Stimulated activated CD8-positive, alpha-beta memory T cell treated with anti-CD3 and anti-CD28 coated beads, Interleukin-12 subunit alpha, Interleukin-12 subunit beta, amount 100 ng/mL, for 24 hours (primary cell): Measurements from ENCODE around the gene TSPAN13.

Experiments
- DNase-seq: peaks from one replicate; pipeline ENCODE4 v3.0.0-alpha.2; 2020; ENCODE audit errors: extremely low read depth

TSPAN13 gene

GRCh38 chr7:16774986-16775385 lies 21.4 kb downstream of the TSPAN13 start:
- DNase-seq = no peak

GRCh38 chr7:16776053-16776452 lies 22.5 kb downstream of the TSPAN13 start:
- DNase-seq = no peak

DNA sequence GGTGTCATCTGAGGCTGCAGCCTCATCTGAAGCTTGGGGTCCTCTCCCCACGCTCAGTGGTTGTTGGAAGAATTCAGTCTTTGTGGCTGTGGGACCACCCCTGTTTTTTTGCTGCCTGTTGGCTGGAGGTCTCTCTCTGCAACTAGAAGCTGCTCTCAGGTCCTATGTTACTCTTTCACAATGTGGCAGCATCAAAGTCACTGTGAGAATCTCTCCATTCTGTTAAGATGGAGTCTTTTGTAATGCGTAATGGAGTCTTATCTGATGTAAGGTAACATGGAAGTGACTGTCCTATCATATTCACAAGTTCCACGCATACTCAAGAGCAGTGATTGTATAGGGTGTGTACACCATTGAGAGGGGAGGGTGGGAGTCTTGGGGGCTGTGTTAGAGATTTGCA lies 24.9 kb downstream of the TSPAN13 start:
- DNase-seq = no peak

- no peak for DNase-seq
These were observed 25.5 kb downstream of the TSPAN13 start for GRCh38 chr7:16779051-16779450.

DNA sequence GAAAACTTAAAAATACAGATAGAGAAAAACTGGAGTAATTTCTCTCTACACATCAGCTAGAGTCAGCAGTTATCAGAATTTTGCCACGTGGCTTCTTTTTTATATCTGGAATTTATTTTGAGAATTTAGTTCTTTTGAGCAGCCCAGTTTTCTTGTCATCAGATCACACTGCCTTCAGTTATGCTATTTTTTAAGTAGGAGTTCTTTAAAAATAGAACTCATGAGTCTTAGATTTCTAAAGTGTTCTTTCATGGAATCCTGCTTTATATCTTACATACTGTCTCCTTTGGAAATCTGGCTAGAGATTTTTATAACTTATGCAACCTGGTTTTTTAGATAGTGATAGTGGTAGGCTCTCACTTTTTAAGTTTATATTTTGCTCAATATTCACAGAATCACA lies 27.0 kb downstream of the TSPAN13 start:
- no peak for DNase-seq

GRCh38 chr7:16785321-16785720 lies 31.8 kb downstream of the TSPAN13 start:
- DNase-seq = no peak

DNA sequence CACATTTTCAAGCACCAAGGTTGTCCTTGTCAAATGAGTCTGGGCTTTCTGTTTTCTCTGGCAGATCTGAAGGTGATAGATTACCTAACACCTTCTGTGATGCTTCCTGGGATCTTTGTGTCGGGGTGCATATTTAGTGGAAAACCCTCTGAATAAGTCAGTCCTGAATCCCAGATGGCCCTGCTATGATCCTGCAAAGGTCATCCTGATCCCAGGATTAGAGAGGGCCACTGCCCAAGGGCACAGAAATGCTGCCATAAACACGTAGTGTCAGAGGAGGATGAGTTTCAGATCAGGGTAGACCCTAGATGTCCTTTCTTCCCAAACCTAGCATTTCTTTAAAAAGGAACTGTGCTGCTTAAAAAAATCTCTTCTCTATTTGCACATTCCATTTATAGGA lies 32.3 kb downstream of the TSPAN13 start:
- DNase-seq = no peak

DNA sequence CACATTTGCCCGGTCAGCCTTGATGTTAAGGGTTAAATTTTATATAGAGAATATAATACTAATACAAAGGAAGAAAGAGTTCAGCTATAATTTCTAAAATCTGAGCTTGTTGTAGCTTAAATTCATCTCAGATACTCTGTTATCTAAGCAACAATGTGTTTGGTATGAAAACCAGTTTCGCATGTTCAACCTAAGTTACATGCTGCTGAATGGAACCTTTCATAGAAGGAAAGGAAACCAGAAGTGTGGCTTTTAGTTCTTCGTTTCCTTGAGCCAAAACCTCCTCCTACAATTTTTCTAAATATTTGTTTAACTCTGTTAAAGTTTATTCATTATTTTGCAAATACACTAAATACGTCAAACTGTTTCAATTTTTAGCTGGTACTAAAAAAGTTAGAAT lies 32.7 kb downstream of the TSPAN13 start:
- no peak for DNase-seq

DNA sequence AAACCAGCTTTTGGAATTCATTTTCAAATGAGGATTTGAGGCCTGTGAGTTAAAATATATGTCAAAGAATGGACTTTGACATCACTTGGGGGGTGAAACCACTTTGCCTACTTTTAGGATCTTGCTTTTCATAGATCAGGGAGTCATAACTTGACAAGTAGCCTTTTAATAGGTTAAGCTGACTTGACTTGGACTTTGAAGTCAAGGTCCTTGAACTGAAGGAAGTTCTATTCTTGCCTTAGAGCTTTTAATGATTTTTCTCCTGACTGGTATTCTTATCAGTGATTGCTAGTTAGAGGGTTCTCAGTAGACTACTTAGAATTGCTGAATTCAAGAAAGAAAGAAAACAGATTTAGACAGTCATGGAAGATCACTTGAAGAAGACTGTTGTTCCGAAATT lies 33.6 kb downstream of the TSPAN13 start:
- no peak for DNase-seq

DNA sequence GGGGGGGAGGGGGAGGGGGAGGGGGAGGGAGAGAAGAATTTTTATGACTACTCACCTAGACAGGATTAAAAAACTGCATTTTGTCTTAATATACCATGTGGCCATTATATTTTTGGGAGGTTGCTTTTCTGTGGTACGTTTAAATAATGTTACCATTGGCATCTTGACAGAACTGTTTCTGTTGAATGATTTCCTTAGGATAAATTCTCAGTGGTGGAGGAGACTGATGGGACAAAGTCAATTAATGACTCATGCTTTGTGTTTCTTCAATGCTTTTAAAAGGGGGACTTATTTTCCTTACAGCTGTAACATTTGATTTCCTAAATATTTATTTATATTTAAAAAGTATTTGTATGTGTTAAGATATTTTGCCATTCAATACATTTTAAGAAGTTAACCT lies 37.5 kb downstream of the TSPAN13 start:
- no peak for DNase-seq

DNA sequence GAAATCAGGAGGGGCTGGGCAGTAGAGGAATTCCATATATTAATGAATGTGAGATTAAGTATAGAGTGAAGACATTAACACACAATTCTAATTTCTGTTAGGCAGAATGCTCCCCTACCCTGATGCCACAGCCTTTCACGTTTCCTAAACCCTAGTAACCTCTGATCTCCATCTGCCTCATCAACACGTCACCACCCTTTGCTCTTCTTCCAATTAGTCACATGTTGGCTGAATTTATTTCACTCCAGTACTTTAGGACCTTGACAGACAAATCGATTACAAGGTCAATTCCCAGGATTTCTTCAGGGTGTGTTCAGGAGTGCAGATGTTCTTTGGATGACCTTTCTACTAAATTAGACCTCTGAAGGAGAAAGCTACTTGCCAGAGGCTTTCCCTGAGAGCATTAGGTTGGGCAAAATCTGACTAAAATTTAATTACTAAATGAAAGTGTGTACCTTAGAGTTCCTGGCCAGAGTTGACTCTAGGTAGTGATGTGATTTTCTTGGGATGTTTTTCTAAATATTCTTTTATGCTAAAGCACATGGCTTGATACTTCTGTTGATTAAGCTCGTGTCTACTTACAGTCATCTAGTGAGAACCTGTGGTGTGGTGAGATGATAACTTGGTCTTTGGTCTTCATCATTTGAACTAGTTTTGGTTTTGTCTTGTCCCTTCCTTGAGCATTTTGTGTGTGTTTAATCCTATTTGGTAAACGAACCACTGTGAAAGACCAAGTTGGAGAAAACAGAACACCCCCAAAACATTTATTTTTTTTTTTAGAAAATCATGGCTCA lies 38.5 kb downstream of the TSPAN13 start:
- no peak for DNase-seq

DNA sequence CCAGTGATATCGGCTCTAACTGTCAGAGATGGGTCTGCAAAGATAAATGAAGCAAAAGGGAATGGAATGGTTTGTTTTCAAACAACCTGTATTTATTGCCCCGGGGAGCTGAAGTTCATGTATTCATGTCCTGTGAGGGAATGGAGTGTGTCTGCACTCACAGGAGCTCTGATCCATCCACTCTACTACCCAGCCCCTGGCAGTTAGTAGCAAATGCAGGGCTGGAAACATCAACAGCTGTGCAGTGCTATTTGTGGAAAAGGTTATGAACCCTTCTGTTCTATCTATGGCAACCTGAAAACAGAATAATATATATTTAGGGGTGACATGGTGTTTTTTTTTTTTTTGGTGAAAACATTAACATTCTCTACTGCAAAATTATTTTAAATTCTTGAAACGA lies 41.4 kb downstream of the TSPAN13 start:
- DNase-seq = no peak

- DNase-seq = no peak
These were observed 42.1 kb downstream of the TSPAN13 start for GRCh38 chr7:16795624-16796023.

DNA sequence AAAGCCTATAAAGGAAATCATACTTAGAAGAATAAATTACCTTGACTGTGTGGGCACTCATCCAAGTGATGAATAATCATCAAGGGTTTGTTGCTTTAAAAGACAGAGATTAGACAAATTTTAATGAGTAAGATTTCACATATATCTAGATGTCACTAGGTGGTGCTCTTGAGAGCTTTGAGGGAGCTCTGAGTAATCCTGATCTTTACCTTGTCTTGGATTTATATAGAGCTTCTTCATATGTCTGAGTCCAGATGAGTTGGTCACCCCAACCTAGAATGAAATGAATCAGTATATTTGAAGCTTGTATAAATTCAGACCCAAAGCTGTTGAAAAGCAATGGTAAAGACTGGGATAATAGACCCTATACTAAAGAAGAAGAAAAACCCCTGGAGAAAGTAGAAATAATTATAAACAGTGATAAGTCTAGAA lies 47.6 kb downstream of the TSPAN13 start:
- no peak for DNase-seq

GRCh38 chr7:16801579-16801978 lies 48.0 kb downstream of the TSPAN13 start:
- no peak for DNase-seq

GRCh38 chr7:16803125-16803524 lies 49.6 kb downstream of the TSPAN13 start:
- DNase-seq = no peak

DNA sequence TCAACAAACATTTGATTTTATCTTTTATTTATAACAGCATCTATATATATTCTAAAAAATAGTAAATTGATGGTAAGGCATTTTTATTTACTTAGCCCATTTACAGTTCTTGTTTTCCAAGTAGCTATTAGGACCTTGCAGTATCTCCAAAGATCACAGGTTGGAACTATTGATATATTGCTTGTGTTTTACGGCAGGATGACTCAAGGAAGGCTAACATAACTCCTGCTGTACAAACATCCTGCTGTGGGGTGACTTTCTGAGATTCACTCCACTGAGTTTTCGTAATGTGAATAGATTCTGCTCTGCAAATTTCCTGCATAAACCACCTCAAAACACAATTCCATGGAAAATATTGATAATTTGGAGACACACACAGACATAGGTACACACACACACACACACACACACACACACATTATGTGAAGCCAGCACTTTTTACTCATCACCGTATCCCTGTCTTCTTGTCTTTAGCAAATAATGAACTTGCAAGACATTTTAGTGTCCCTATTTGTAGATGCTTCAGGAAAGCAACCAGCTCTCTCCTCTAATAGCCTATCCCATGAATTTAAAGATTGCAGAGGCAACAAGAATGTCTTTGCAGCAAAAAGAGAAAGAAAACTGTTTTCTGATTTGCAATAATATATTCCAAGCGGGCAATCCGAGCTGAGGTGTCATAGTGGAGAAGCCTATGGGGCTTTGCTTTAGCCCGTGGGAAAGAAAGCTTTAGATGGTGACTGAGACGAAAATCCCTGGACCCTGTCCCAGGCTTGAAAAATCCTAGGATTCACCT lies 50.5 kb downstream of the TSPAN13 start:
- DNase-seq = no peak

- no peak for DNase-seq
These were observed 51.3 kb downstream of the TSPAN13 start, which contains the start of gene AGR2 for GRCh38 chr7:16804674-16805439. AGR2 (minus strand) TSS chr7:16804999; CDS start chr7:16801796, 3,203 bp downstream.

- no peak for DNase-seq
These were observed 51.9 kb downstream of the TSPAN13 start for GRCh38 chr7:16805441-16805840.

- DNase-seq = no peak
These were observed 56.6 kb downstream of the TSPAN13 start for GRCh38 chr7:16810112-16810511.

DNA sequence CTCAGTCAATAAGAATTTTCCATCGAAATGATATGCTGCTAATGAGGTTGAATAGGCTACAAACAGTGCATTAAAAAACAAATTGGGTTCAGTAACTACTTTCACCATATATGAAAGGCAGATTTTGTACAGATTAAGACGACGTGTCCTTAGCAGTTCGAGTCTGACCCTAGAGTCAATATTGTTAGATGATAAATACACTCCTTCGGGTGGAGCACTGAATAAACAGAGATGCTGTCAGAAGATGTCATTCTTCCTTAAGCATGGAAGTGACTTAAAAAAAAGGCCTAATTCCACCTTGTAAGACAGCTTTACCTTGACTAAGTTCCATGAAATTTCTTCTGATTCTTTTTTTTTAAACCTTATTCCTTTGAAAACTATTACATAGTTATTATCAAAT lies 57.0 kb downstream of the TSPAN13 start:
- no peak for DNase-seq

DNA sequence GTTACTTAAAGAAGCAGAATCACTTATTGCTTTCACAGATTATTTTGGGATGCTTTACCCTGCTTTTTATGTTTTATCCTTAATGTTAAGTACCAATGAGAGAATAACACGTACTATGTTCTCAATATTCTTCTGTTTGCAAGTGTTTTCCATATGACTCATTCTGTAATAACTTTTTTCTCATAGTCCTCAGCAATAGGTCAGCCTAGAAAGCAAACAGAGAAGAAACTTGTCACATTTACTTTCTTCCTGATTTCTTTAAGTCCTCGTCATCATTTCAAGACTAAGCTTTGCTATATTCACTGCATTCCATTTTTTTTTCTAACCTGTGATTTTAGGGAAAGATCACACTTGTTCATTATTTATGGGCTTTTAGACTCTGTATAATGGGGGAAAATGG lies 58.0 kb downstream of the TSPAN13 start:
- no peak for DNase-seq
